Sigmoid colon (tissue), 7 donors: ENCODE measurements around the gene METTL13. TPM values are rescaled to one million over a fixed set of nuclear protein-coding genes. Genes with fewer than 3 reads are reported as not detected.

Source experiments
- DNase-seq: peaks from one replicate; pipeline ENCODE4 v3.0.0-alpha.2; 2019
- H3K27ac ChIP-seq, 4 donors: fragments of 200-600 bp; sonication (generic); one replicate each; pipeline ENCODE4 v1.5.1; 2016 to 2019; ENCODE audit warnings: mild to moderate bottlenecking in 1 of 4
- H3K27me3 ChIP-seq, 3 donors: fragments of 200-600 bp; sonication (generic); one replicate each; pipeline ENCODE4 v1.5.1; 2019; ENCODE audit warnings: mild to moderate bottlenecking in 1 of 3
- H3K36me3 ChIP-seq, 4 donors: fragments of 200-600 bp; sonication (generic); one replicate each; pipeline ENCODE4 v1.5.1; 2016 to 2019
- H3K4me1 ChIP-seq, 4 donors: fragments of 200-600 bp; sonication (generic); one replicate each; pipeline ENCODE4 v1.5.1; 2017 to 2019
- H3K4me3 ChIP-seq, 4 donors: fragments of 200-600 bp; sonication (generic); one replicate each; pipeline ENCODE4 v1.5.1; 2017 to 2019; ENCODE audit warnings: mild to moderate bottlenecking in 2 of 4, moderate library complexity in 1 of 4
- H3K9me3 ChIP-seq, 4 donors: fragments of 200-600 bp in 3 of 4; sonication (generic) in 3 of 4; one replicate each; pipeline versions ENCODE4 v1.5.1 to v1.6.1; 2013 to 2019
- CTCF ChIP-seq, 4 experiments: fragments of 450-650 bp in 3 of 4; fragments of 200-600 bp in 1 of 4; IDR thresholded peaks; one replicate each; pipeline ENCODE4 v1.5.1; 2016 to 2019; ENCODE audit warnings: antibody characterized with exemption in 4 of 4, mild to moderate bottlenecking in 3 of 4, moderate library complexity in 2 of 4
- EP300 ChIP-seq, 4 donors: sonication (generic); formaldehyde crosslinking; IDR thresholded peaks; one replicate each; pipeline ENCODE4 v1.6.1; 2017; ENCODE audit warnings: antibody characterized with exemption in 4 of 4
- POLR2A ChIP-seq, 2 donors: fragments of 450-650 bp; IDR thresholded peaks; one replicate each; pipeline ENCODE4 v1.6.1; 2016; ENCODE audit warnings: antibody characterized with exemption in 2 of 2, mild to moderate bottlenecking in 2 of 2, moderate library complexity in 2 of 2
- POLR2AphosphoS5 ChIP-seq, 4 donors: sonication (generic); formaldehyde crosslinking; IDR thresholded peaks; one replicate each; pipeline ENCODE4 v1.6.1; 2017; ENCODE audit warnings: antibody characterized with exemption in 4 of 4
- WGBS, 2 donors: extraction: QIAGEN DNeasy Blood & Tissue Kit; methylation state at CpG; one replicate each; pipeline ENCODE4 v1.1.7; 2013; 5-methylcytosine and 5-hydroxymethylcytosine counted together
- intact Hi-C: fragments of 100-400 bp; cut with DNase I; formaldehyde crosslinking; loops from one replicate; pipeline ENCODE4 v1.15.1; 2023
- polyA plus RNA-seq, 3 donors: library from polyadenylated mRNA; stranded (reverse); fragments of 200-250 nt; gene quantifications; one replicate each; pipeline ENCODE4 v1.2.3, GENCODE V29; 2013
- total RNA-seq, 4 donors: library from RNA; depleted of rRNA; stranded (reverse); fragments of >200 nt; gene quantifications; one replicate each; pipeline ENCODE4 v1.1.0, GENCODE V29; 2016
- donor health status: healthy with polysubstance abuse.
- donor health status: Bipolar disorder and iron deficiency.
- donor health status: healthy.

METTL13 gene
- total and polyA plus RNA-seq, 7 donors: 8.4 to 29.3 (median 16.1) TPM

GRCh38 chr1:171803461-171804022, 22.1 kb downstream of the METTL13 start:
- TF ChIP-seq EP300 (IDR thresholded peaks at IDR 0.05) (no peak), CTCF (IDR thresholded peaks at IDR 0.05) (no peak), POLR2AphosphoS5 (IDR thresholded peaks at IDR 0.05) (no peak), POLR2A (IDR thresholded peaks at IDR 0.05) (no peak)
- H3K36me3 ChIP-seq: no peaks in the 10 kb centered on the region
- intact Hi-C loops: loop anchor here (5.0 kb wide), 1 partner anchor 39 kb away; the partner anchor contains the start of gene DNM3
- no peak overlapping the region for H3K4me3 ChIP-seq
- no peaks in the 10 kb centered on the region for H3K27me3 ChIP-seq
- DNase-seq: no peak
- no peak overlapping the region for H3K27ac ChIP-seq
- no peaks in the 10 kb centered on the region for H3K9me3 ChIP-seq
- H3K4me1 ChIP-seq: no peaks in the 10 kb centered on the region
- 96 to 98% methylated on average over 17 of the region's 17 CpGs for WGBS, 2 donors

GRCh38 chr1:171805395-171806115, 24.1 kb downstream of the METTL13 start:
- H3K4me3 ChIP-seq: peak overlapping the region in 1 of 4 donors; percentile 0
- H3K27me3 ChIP-seq: no peaks in the 10 kb centered on the region
- TF ChIP-seq POLR2AphosphoS5 (IDR thresholded peaks at IDR 0.05) (no peak), CTCF (IDR thresholded peaks at IDR 0.05) (no peak), POLR2A (IDR thresholded peaks at IDR 0.05) (no peak), EP300 (IDR thresholded peaks at IDR 0.05) (no peak)
- no peak for DNase-seq
- H3K36me3 ChIP-seq: no peaks in the 10 kb centered on the region
- intact Hi-C loops: no loop called here
- no peaks in the 10 kb centered on the region for H3K9me3 ChIP-seq
- WGBS, 2 donors: 79 to 83% methylated on average over 9 of the region's 9 CpGs
- no peak overlapping the region for H3K27ac ChIP-seq
- no peaks in the 10 kb centered on the region for H3K4me1 ChIP-seq

GRCh38 chr1:171807556-171807955, 26.1 kb downstream of the METTL13 start:
- TF ChIP-seq CTCF (IDR thresholded peaks at IDR 0.05) (no peak), EP300 (IDR thresholded peaks at IDR 0.05) (no peak), POLR2A (IDR thresholded peaks at IDR 0.05) (no peak), POLR2AphosphoS5 (IDR thresholded peaks at IDR 0.05) (no peak)

GRCh38 chr1:171809834-171810233, 28.4 kb downstream of the METTL13 start:
- WGBS, 2 donors: 86 to 87% methylated on average over 2 of the region's 2 CpGs
- no peaks in the 10 kb centered on the region for H3K4me1 ChIP-seq
- intact Hi-C loops: no loop called here
- no peak overlapping the region for H3K27ac ChIP-seq
- no peaks in the 10 kb centered on the region for H3K27me3 ChIP-seq
- H3K4me3 ChIP-seq: no peak overlapping the region
- no peak for DNase-seq
- H3K36me3 ChIP-seq: no peaks in the 10 kb centered on the region
- H3K9me3 ChIP-seq: no peaks in the 10 kb centered on the region
- no peak for TF ChIP-seq POLR2AphosphoS5 (IDR thresholded peaks at IDR 0.05)

More at GRCh38 chr1:171807556-171807955, 26.1 kb downstream of the METTL13 start:
- WGBS, 2 donors: 78 to 91% methylated on average over 4 of the region's 4 CpGs
- intact Hi-C loops: no loop called here
- Histone ChIP-seq H3K4me3 (no peak overlapping the region), H3K27me3 (no peaks in the 10 kb centered on the region), H3K36me3 (no peaks in the 10 kb centered on the region), H3K4me1 (no peaks in the 10 kb centered on the region), H3K9me3 (no peaks in the 10 kb centered on the region), H3K27ac (no peak overlapping the region)
- no peak for DNase-seq

- H3K4me3 ChIP-seq: no peak overlapping the region
- H3K27me3 ChIP-seq: no peaks in the 10 kb centered on the region
- no peaks in the 10 kb centered on the region for H3K36me3 ChIP-seq
- H3K4me1 ChIP-seq: no peaks in the 10 kb centered on the region
- no peak for DNase-seq
- no peak overlapping the region for H3K27ac ChIP-seq
- intact Hi-C loops: no loop called here
- no peak for TF ChIP-seq POLR2AphosphoS5 (IDR thresholded peaks at IDR 0.05)
- TF ChIP-seq EP300 (IDR thresholded peaks at IDR 0.05): no peak
- no peak for TF ChIP-seq CTCF (IDR thresholded peaks at IDR 0.05)
- TF ChIP-seq POLR2A (IDR thresholded peaks at IDR 0.05): no peak
- no peaks in the 10 kb centered on the region for H3K9me3 ChIP-seq
These were observed 30.2 kb downstream of the METTL13 start for GRCh38 chr1:171811672-171812071.
